CD4-positive, alpha-beta T cell treated with Interleukin-1 beta for 1 hour (primary cell): Measurements from ENCODE around the gene TCERG1.
A peak's percentile ranks its signal among the peaks of the same experiment; 100 is the strongest.

ENCODE experiments used
- DNase-seq, 2 donors: peaks; one replicate each; pipeline ENCODE4 v3.0.0-alpha.2; 2020 to 2022

The TCERG1 gene

GRCh38 chr5:146446861-146447733, at the start of gene TCERG1:
TCERG1 (plus strand) TSS chr5:146447333; CDS start chr5:146447350, 17 bp downstream.
- DNase-seq = peak; percentile 98 to 99

DNA sequence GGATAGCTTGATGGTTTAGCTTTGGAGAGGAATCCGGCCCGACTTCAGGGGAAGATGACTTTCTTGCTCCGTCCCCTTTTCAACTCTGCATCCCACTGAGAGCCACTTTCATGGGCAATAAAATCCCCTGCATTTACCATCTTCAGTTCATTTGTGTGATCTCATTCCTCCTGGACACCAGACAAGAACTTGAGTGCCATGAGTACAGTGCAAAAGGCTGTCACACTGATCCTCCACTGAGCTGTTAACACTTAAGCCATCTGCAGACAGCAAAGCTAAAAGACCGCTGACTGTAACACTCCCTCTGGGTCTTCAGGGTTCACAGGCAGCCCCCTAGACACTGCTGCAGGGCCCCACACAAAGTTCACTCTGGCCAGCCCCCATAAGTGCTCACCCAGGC, 48.3 kb upstream of the TCERG1 start:
- DNase-seq = no peak

DNA sequence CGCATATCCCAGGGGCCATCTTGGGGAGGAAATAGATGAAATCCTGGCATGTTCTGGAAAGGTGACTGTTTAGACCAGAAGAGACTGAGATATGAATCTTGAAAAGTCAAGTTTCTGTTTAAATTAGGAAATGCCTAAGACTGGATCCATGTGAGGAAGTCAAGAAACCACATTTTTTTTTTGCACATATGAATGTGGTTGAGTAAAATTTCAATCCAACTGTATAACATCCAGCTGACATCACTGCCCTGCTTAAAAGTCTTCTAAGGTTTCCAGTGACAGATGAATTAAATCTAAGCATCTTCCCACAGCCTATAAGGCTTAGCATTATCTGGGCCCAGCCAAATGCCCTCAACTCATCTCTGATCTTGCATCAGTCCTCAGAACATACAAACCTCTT, 47.7 kb upstream of the TCERG1 start:
- no peak for DNase-seq

GRCh38 chr5:146400201-146400600, 46.9 kb upstream of the TCERG1 start:
- DNase-seq = no peak

DNA sequence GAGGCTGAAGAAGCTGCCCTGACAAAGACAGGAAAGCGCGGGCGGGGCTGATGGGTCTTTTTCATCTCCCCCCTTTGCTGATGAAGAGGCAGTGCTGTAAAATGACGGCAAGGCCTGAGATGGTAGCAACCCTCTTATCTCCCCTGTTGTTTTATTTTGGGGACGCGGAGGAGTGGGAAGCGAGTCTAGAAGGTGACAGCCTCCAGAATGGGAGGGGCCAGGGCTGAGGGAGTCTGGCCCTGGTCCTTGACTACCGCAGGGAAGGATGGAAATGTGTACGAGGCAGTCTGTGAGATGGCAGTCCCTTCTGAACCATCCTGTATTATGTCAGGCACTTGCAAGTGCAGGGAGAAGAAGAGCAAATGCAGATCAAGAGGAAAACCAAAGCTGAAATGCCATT, 46.1 kb upstream of the TCERG1 start:
- no peak for DNase-seq

GRCh38 chr5:146402949-146403348, 44.2 kb upstream of the TCERG1 start:
- no peak for DNase-seq

DNA sequence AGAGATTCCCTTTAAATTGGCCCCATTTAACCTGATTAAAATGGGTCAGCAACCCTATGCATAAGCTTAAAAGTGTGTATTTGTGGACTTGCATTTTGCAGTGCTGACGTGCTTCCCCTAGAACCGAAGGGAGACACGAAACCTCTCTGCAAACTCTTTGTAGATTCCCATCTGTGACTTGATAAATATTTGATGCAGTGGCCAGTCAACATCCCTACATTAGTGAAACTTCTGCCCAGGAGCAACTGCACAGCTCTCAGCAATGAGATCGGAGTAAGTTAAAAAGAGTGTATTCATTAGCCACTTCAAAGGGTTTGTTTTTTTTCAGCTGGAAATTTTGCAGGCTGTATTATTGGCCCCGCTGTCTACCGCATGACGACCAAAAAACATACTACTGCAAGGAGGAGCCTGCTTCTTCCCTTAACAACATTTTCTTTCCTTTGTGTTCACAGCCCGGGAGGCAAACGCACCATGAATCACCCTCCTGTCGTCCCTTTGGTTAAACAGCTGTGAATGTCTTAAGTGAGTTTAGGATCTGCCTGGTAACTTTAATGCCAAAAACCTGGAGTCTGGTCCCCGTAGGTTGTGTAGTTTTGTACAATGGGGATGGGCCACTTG, 38.0 kb upstream of the TCERG1 start:
- no peak for DNase-seq

DNA sequence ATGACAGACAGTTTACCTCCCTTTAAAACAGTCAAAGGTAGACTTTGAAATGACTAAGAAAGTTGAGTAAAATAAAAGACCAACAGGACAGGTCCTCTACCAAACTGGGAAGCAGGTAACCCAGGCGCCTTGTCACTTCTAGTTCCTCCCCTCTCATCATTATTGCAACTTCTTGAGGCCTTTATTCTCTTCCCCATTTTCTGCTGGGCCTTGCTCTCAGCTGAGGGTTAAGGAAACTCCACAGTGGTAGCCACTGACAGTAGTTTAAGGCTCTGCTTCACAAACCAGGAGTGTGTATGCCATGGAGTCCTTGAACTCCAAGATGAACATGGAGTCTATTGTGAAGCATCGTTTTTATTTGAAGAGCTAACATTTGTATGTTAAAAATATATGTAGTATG, 36.9 kb upstream of the TCERG1 start:
- no peak for DNase-seq

- DNase-seq = no peak
Measured at GRCh38 chr5:146419696-146420095, 27.4 kb upstream of the TCERG1 start.

- no peak for DNase-seq
Measured at GRCh38 chr5:146425023-146425422, 22.1 kb upstream of the TCERG1 start.

- DNase-seq = no peak
Measured at GRCh38 chr5:146426305-146426704, 20.8 kb upstream of the TCERG1 start.

GRCh38 chr5:146426853-146427618, 20.1 kb upstream of the TCERG1 start:
- peak in 1 of 2 donors; percentile 35 for DNase-seq

DNA sequence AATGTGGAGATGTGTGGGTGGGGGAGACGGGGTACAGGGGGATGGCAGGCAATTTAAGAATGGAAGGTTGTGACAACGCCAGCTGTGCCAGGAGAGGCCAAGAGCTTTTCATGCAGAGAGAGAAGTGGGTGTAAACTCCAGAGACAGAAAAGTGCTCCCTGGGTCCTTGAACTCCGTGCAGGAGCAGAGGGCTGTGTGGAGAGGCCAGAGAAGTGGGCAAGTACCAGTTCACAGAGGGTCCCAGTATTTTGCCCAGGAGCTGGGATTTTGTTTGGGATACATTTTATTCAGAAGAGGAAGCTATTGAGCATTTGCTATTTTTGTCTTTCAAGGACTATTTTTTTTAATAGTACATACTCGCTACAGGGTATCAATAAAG, 19.5 kb upstream of the TCERG1 start:
- no peak for DNase-seq

- no peak for DNase-seq
Measured at GRCh38 chr5:146428658-146429057, 18.5 kb upstream of the TCERG1 start.

- DNase-seq = no peak
Measured at GRCh38 chr5:146440353-146440752, 6.8 kb upstream of the TCERG1 start.

DNA sequence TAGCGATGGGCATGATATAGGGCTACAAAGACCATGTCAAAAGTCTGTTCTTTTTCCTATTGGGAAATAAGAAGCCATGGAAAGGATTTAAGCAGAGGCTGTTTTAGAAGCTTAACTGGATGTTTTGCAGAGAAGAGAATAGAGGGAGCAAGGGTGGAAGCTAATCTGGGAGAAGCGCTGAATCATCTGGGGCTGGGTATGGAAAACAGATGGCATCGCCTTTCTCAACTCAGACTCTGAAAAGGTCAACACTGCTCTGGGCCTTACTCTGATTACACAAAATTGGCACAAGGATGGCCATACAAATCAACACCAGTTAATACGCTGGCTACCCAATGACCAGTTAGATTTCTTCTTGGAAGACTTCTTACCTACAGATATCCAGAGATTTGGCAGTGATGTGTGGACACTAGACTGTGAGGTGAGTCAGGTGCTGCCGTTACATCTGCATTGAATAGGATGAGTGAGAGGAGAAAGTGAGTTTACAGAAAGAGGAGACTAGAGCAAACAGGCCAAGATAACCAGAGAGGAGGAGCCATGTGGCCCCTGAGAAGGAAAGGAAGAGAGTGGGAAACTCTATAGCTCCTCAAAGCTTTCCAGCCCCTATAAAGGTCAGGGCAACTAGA, 6.2 kb upstream of the TCERG1 start:
- no peak for DNase-seq

DNA sequence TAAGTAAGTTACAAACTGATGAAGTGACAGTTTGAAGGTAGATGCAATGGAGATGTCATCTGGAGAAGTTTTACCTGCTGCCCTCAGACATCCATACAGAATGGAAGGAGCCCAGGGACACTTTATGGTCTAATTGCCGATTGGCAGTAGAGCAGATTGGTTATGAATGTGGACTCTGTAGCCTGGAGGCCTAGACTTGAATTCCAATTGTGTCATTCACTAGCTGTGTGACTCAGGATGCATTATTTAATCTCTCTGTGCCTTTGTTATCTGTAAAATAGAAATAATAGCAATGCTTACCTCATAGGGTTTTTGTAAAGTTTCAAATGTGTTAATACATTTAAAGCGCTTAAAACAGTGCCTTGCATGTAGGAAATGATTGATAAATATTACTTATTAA, 5.2 kb upstream of the TCERG1 start:
- no peak for DNase-seq

GRCh38 chr5:146447734-146448380, 724 bp downstream of the TCERG1 start:
- DNase-seq = peak in 1 of 2 donors; percentile 21

DNA sequence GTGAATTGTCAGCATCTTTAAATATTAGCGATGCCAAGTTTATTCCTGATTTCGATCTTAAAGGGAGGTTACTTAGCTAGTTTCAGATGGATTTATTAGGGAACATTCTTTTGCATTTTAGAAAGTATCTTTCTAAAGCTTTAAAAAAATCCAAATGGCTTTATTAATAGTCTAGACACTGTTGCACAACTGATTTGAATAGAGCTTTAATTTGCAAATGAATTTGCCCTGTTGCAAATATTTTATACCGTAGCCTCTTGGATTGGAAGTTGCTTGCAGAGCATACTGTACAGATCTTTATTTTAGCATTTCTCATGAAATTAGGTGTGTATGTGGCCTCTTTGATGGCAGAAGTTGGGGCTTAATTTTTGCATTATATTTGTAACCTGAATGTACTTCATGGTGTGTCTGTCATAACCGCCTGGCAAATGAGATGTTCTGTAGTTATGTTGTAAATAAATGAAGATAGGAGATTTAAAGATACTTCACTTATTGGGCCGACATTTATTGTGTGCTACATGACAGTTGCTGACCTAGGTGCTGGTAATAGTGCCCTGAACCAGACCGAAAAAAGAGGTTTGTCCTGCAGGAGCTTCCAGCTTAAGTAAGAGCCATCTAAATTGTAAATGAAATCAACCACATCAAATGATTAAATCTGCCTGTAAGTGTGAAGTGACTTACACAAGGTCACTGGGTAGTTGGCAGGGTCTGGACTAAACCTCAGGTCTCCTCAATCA, 1.8 kb downstream of the TCERG1 start:
- no peak for DNase-seq

DNA sequence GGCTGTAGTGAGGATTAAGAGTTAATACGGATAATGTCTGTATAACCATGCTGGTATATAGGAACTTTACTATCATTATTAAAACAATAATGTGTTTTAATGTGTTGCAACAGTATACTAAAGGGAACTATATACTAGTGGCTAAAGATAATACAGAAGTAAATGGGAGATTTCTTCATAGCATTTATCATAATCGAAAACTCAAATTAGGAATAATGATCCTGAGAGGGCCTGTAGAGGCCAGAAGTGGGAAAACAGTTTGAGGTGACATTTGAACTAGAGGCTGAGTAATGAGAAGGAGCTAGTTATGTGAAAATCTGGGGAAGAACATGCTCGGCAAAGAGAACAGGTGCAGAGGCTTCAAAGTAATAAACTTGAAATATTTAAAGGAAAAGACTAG, 2.9 kb downstream of the TCERG1 start:
- no peak for DNase-seq

- no peak for DNase-seq
Measured at GRCh38 chr5:146451411-146451810, 4.3 kb downstream of the TCERG1 start.

DNA sequence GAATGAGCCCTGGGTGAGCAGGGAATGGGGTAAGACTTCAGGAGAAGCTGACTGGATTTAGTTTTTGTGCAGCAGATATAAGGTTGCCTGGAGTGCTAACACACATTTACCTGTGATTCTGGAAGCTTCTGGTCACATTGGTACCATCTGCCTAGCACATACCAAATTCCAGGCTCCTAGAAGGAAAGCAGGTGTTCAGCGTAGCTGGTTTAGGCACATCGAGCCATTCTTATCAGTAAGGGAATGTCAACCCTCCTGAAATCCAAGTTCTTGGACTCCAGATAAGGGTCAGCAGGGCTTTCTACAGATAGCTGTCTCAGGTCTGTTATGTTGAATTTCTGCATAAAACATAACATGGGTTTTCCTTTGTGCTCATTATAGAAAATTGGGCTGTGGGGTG, 10.3 kb downstream of the TCERG1 start:
- DNase-seq = no peak
